ENCODE data around the gene IQCC. TPM values are rescaled to one million over a fixed set of nuclear protein-coding genes. Genes with fewer than 3 reads are reported as not detected.
A peak's percentile ranks its signal among the peaks of the same experiment; 100 is the strongest.

Gene IQCC
- total RNA-seq, 1 donor from 2014 or later, result 4.7 TPM

DNA sequence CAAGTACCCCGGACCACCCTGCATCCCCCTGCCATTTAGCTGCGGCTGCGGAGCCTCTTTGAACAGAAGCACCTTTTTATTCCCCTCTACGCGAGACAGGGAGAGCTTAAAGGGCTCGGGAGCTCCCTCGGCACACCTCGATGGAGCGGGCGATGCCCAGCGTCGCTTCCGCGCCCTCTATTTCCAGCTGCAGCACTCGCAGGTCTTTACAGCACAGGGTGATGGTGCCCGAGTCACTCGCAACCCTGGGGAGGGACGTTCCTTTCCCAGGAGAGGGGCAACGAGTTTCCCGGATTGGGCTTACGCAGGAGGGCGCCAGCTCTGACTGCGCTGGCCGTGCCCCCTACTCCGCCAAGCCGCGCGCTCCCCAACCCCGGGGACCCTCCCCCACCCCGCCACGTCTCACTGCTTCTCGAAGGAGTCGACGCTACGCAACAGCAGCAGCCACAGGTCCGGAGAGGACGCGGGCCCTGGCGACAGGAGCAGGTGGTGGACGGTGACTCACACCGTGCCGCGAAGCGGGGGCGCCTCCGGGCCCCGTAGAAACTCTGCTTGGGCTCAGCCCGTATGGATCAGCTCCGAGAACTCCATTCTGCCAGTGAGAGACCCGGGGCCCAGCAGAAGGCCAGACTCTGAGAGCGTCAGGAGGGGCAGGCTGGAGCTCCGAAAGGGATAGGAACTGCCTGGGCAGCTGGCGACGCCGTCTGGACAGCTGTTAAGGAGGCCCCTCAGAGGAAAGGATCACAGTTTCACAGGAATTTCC lies 35.7 kb downstream of the IQCC start:
- H3K36me3 Mint-ChIP-seq, result no peaks in the 10 kb centered on the region
- no peaks in the 10 kb centered on the region for H3K27me3 Mint-ChIP-seq
- TF ChIP-seq, protein P1, sequence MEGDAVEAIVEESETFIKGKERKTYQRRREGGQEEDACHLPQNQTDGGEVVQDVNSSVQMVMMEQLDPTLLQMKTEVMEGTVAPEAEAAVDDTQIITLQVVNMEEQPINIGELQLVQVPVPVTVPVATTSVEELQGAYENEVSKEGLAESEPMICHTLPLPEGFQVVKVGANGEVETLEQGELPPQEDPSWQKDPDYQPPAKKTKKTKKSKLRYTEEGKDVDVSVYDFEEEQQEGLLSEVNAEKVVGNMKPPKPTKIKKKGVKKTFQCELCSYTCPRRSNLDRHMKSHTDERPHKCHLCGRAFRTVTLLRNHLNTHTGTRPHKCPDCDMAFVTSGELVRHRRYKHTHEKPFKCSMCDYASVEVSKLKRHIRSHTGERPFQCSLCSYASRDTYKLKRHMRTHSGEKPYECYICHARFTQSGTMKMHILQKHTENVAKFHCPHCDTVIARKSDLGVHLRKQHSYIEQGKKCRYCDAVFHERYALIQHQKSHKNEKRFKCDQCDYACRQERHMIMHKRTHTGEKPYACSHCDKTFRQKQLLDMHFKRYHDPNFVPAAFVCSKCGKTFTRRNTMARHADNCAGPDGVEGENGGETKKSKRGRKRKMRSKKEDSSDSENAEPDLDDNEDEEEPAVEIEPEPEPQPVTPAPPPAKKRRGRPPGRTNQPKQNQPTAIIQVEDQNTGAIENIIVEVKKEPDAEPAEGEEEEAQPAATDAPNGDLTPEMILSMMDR (conservative IDR thresholded peaks at IDR 0.05), result no peak
- H3K4me1 Mint-ChIP-seq (ENCODE audit: unreplicated experiment), result peaks cover 20% of the 10 kb centered on the region
- H3K27ac Mint-ChIP-seq, result peak overlapping the region; percentile 81
- no peak for DNase-seq (ENCODE audit: extremely low spot score, unreplicated experiment)
- H3K4me3 Mint-ChIP-seq, result peak overlapping the region; percentile 91
- H3K9me3 Mint-ChIP-seq, result no peaks in the 10 kb centered on the region

GRCh38 chr1:32242341-32242851 lies 36.9 kb downstream of the IQCC start:
- H3K27ac Mint-ChIP-seq, result no peak overlapping the region
- no peak for DNase-seq (ENCODE audit: extremely low spot score, unreplicated experiment)
- TF ChIP-seq, protein P1 (conservative IDR thresholded peaks at IDR 0.05), result no peak
- no peaks in the 10 kb centered on the region for H3K36me3 Mint-ChIP-seq
- H3K4me3 Mint-ChIP-seq, result peak overlapping the region; percentile 31
- H3K9me3 Mint-ChIP-seq, result no peaks in the 10 kb centered on the region
- peaks cover 19% of the 10 kb centered on the region for H3K4me1 Mint-ChIP-seq (ENCODE audit: unreplicated experiment)
- no peaks in the 10 kb centered on the region for H3K27me3 Mint-ChIP-seq

DNA sequence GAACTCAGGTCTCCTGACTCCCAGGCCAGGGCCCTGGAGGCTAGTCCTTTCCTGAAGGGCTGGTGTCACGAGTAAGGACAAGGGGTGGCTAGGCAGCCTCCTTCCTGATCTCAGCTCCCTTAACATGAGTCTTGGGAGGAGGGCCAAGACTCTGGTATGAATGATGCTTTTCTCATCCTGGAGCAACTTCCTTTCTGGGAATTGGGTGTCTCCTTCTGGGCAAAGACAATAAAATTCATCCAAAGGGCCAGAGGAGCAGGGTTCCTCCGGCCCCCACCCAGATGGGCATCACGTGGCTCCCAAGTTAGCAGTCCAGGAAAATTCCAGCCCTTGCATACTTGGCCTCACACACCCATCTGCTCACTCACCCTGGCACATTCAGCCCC lies 41.4 kb downstream of the IQCC start, which contains the start of gene FAM167B:
Gene FAM167B (plus strand): TSS at position 335 of the 386 bp plus-strand sequence. CDS start 200 bp downstream, outside the sequence.
- Mint-ChIP-seq H3K9me3 (no peaks in the 10 kb centered on the region), H3K27me3 (peaks cover 4% of the 10 kb centered on the region), H3K4me3 (peak within 1 kb of the TSS; percentile 65), H3K4me1 (ENCODE audit: unreplicated experiment) (peaks cover 22% of the 10 kb centered on the region), H3K27ac (no peak within 1 kb of the TSS), H3K36me3 (no peaks in the 10 kb centered on the region)
- TF ChIP-seq, protein P1 (conservative IDR thresholded peaks at IDR 0.05), result no peak
- no peak for DNase-seq (ENCODE audit: extremely low spot score, unreplicated experiment)

- H3K27ac Mint-ChIP-seq, result no peak overlapping the region
- peaks cover 20% of the 10 kb centered on the region for H3K4me1 Mint-ChIP-seq (ENCODE audit: unreplicated experiment)
- no peak overlapping the region for H3K4me3 Mint-ChIP-seq
- TF ChIP-seq, protein P1 (conservative IDR thresholded peaks at IDR 0.05), result no peak
- H3K27me3 Mint-ChIP-seq, result peaks cover 5% of the 10 kb centered on the region
- DNase-seq (ENCODE audit: extremely low spot score, unreplicated experiment), result no peak
- no peaks in the 10 kb centered on the region for H3K9me3 Mint-ChIP-seq
- no peaks in the 10 kb centered on the region for H3K36me3 Mint-ChIP-seq
Measured at GRCh38 chr1:32247452-32247851, 42.0 kb downstream of the IQCC start.

- H3K27ac Mint-ChIP-seq, result no peak overlapping the region
- TF ChIP-seq, protein P1 (conservative IDR thresholded peaks at IDR 0.05), result peak; percentile 92
- peak overlapping the region; percentile 65 for H3K4me3 Mint-ChIP-seq
- H3K4me1 Mint-ChIP-seq (ENCODE audit: unreplicated experiment), result peaks cover 16% of the 10 kb centered on the region
- peak; percentile 86 for DNase-seq (ENCODE audit: extremely low spot score, unreplicated experiment)
- H3K27me3 Mint-ChIP-seq, result peaks cover 5% of the 10 kb centered on the region
- H3K9me3 Mint-ChIP-seq, result no peaks in the 10 kb centered on the region
- no peaks in the 10 kb centered on the region for H3K36me3 Mint-ChIP-seq
Measured at GRCh38 chr1:32247983-32248889, 42.8 kb downstream of the IQCC start.

Data from type B pancreatic cell (in vitro differentiated cells).